ENCODE data around the gene CEACAM6.

CEACAM6 gene

DNA sequence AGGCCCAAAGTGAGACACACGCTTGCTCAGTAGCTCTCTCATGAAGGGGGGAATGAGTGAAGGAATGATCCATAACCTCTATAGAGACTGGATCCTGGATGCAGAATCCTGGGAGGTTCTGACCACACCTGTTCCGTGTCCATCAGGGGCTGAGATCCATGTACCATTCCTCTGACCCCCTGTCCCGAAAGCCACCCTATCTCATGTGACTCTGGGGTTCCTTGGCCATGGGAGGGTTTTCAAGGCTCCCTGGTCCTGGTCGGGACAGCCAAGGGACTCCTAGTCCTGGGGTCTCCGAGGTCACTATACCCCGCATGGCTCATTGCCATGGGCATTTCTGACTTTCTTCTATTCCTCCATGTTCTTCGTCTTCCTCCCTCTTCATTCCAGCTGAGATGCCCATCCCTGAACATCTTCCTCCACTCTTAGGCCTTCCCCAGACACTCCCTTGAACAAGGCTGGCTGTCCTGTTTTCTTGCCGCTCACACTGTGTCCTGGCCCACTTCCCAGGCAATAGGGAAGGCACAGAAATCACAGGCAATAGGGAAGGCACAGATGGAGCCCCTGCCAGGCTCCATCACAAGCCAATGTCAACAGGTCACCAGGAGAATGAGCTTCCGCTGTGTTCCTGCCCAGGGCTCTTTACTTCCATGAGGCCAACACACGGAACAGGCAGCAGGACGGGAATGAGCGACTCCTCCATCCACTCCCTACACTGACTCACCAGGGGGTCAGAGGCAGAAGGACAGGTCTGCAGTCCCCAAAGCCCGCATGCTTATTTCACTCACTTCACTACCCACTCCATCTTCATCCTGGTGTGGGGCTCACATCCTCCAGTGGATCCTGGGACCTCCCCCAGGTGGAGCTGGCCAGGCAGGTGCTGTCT, 43.7 kb upstream of the CEACAM6 start:
- Histone ChIP-seq H4K20me1 (ENCODE audit: insufficient read depth, low read length) (peaks cover 3% of the 10 kb centered on the region; the same call in 1 of the 2 replicates), H2AFZ (ENCODE audit: low read depth, low read length) (no peak overlapping the region), H3K4me2 (ENCODE audit: insufficient read depth, low read length) (no peak overlapping the region), H3K36me3 (ENCODE audit: insufficient read depth, low read length) (no peaks in the 10 kb centered on the region), H3K27ac (ENCODE audit: low read length) (no peak overlapping the region), H3K79me2 (ENCODE audit: insufficient read depth, low read length) (no peaks in the 10 kb centered on the region), H3K4me1 (ENCODE audit: insufficient read depth, low read length) (no peaks in the 10 kb centered on the region), H3K9me3 (ENCODE audit: insufficient read depth, low read length, severe bottlenecking) (no peaks in the 10 kb centered on the region), H3K9ac (ENCODE audit: low read depth, low read length) (no peak overlapping the region), H3K4me3 (ENCODE audit: low read depth in 1 of 2, low read length in 2 of 2) (no peak overlapping the region), H3K27me3 (ENCODE audit: insufficient read depth, low read length, poor library complexity) (peaks cover 12% of the 10 kb centered on the region)
- ATAC-seq (ENCODE audit: insufficient read depth, low read depth) (no peak), DNase-seq (no peak)
- no peak for TF ChIP-seq EZH2 (IDR thresholded peaks at IDR 0.05; ENCODE audit: borderline replicate concordance, low read depth, low read length, severe bottlenecking)
- TF ChIP-seq, protein P1, sequence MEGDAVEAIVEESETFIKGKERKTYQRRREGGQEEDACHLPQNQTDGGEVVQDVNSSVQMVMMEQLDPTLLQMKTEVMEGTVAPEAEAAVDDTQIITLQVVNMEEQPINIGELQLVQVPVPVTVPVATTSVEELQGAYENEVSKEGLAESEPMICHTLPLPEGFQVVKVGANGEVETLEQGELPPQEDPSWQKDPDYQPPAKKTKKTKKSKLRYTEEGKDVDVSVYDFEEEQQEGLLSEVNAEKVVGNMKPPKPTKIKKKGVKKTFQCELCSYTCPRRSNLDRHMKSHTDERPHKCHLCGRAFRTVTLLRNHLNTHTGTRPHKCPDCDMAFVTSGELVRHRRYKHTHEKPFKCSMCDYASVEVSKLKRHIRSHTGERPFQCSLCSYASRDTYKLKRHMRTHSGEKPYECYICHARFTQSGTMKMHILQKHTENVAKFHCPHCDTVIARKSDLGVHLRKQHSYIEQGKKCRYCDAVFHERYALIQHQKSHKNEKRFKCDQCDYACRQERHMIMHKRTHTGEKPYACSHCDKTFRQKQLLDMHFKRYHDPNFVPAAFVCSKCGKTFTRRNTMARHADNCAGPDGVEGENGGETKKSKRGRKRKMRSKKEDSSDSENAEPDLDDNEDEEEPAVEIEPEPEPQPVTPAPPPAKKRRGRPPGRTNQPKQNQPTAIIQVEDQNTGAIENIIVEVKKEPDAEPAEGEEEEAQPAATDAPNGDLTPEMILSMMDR (IDR thresholded peaks at IDR 0.05; ENCODE audit: borderline replicate concordance, extremely low read depth, low read length, poor library complexity, severe bottlenecking), result no peak

DNA sequence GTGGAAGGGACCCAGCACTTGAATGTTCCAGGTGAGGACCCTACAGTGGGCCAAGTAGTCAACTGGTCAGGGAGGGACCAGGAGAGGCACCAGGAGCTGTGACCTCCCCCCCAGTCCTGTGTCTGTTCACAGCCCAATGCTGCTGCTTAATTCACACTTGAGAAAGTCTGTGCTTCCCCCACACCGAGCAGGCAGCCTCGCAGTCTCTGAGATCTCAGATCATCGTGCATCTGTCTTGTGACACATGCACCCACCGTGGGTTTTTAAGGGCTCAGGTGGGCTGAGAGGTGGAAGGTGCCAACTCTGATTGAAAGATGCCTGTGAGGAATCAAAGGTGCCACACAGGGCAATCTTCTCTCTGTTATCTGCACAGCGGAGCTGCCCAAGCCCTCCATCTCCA, 40.7 kb upstream of the CEACAM6 start:
- Histone ChIP-seq H3K9me3 (ENCODE audit: insufficient read depth, low read length, severe bottlenecking) (no peaks in the 10 kb centered on the region), H3K27ac (ENCODE audit: low read length) (no peak overlapping the region), H3K79me2 (ENCODE audit: insufficient read depth, low read length) (no peaks in the 10 kb centered on the region), H3K4me3 (ENCODE audit: low read depth in 1 of 2, low read length in 2 of 2) (no peak overlapping the region), H2AFZ (ENCODE audit: low read depth, low read length) (no peak overlapping the region), H3K9ac (ENCODE audit: low read depth, low read length) (no peak overlapping the region), H3K36me3 (ENCODE audit: insufficient read depth, low read length) (no peaks in the 10 kb centered on the region), H3K4me2 (ENCODE audit: insufficient read depth, low read length) (no peak overlapping the region), H3K4me1 (ENCODE audit: insufficient read depth, low read length) (no peaks in the 10 kb centered on the region), H3K27me3 (ENCODE audit: insufficient read depth, low read length, poor library complexity) (peaks cover 15% of the 10 kb centered on the region), H4K20me1 (ENCODE audit: insufficient read depth, low read length) (0 out of 2 replicates have a peak, but pooled peaks cover 3% of the 10 kb centered on the region)
- ATAC-seq (ENCODE audit: insufficient read depth, low read depth) (no peak), DNase-seq (no peak)
- TF ChIP-seq EZH2 (IDR thresholded peaks at IDR 0.05; ENCODE audit: borderline replicate concordance, low read depth, low read length, severe bottlenecking), result no peak
- TF ChIP-seq, protein P1 (IDR thresholded peaks at IDR 0.05; ENCODE audit: borderline replicate concordance, extremely low read depth, low read length, poor library complexity, severe bottlenecking), result no peak

DNA sequence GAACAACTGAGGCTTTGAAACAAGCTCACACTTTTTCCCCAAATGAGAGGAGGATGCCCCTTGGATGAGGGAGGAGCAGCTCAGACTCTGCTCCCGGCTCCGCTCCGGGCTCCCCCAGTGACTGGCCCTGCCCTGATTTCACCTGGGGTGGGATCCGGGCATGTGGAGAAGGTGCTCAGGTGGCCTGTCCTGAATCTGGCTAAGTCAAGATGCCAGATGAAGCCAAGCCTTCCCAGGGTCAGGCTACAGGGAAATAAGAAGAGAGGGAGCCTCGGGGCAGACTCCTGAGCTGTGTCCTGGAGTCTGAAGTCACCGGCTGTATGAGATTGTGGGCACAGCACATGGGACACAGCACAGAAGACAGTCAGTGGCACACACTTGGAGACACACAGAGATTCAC, 36.6 kb upstream of the CEACAM6 start:
- no peak overlapping the region for H2AFZ ChIP-seq (ENCODE audit: low read depth, low read length)
- no peaks in the 10 kb centered on the region for H3K79me2 ChIP-seq (ENCODE audit: insufficient read depth, low read length)
- DNase-seq (no peak), ATAC-seq (ENCODE audit: insufficient read depth, low read depth) (no peak)
- TF ChIP-seq, protein P1 (IDR thresholded peaks at IDR 0.05; ENCODE audit: borderline replicate concordance, extremely low read depth, low read length, poor library complexity, severe bottlenecking), result no peak
- TF ChIP-seq EZH2 (IDR thresholded peaks at IDR 0.05; ENCODE audit: borderline replicate concordance, low read depth, low read length, severe bottlenecking), result no peak
- H4K20me1 ChIP-seq (ENCODE audit: insufficient read depth, low read length), result 0 out of 2 replicates have a peak, but pooled peaks cover 3% of the 10 kb centered on the region
- no peaks in the 10 kb centered on the region for H3K4me1 ChIP-seq (ENCODE audit: insufficient read depth, low read length)
- no peak overlapping the region for H3K9ac ChIP-seq (ENCODE audit: low read depth, low read length)
- H3K9me3 ChIP-seq (ENCODE audit: insufficient read depth, low read length, severe bottlenecking), result no peaks in the 10 kb centered on the region
- H3K27ac ChIP-seq (ENCODE audit: low read length), result no peak overlapping the region
- no peaks in the 10 kb centered on the region for H3K36me3 ChIP-seq (ENCODE audit: insufficient read depth, low read length)
- no peak overlapping the region for H3K4me2 ChIP-seq (ENCODE audit: insufficient read depth, low read length)
- peaks cover 2% of the 10 kb centered on the region for H3K27me3 ChIP-seq (ENCODE audit: insufficient read depth, low read length, poor library complexity)
- no peak overlapping the region for H3K4me3 ChIP-seq (ENCODE audit: low read depth in 1 of 2, low read length in 2 of 2)

Measured in DND-41 (cell line).